BLaER1 treated with 17β-estradiol and CSF1 and Interleukin-3, amounts not matched to agents 10 nM and 100 nM (cell line): Measurements from ENCODE around the gene S100P.

Experiments
- H3K27ac ChIP-seq, 11 experiments: shearing (Covaris generic); formaldehyde crosslinking; 2 replicates each; pipeline ENCODE4 v1.8.1; 2022
- H3K27me3 ChIP-seq, 11 experiments: shearing (Covaris generic); formaldehyde crosslinking; 2 replicates each; pipeline ENCODE4 v1.8.1; 2022
- H3K36me3 ChIP-seq, 11 experiments: shearing (Covaris generic); formaldehyde crosslinking; 2 replicates each; pipeline ENCODE4 v1.8.1; 2022
- H3K4me1 ChIP-seq, 10 experiments: shearing (Covaris generic); formaldehyde crosslinking; 2 replicates each; pipeline ENCODE4 v1.8.1; 2022
- H3K4me2 ChIP-seq, 11 experiments: shearing (Covaris generic); formaldehyde crosslinking; 2 replicates each; pipeline ENCODE4 v1.8.1; 2022
- H3K4me3 ChIP-seq, 10 experiments: shearing (Covaris generic); formaldehyde crosslinking; 2 replicates each; pipeline ENCODE4 v1.8.1; 2022
- H3K9ac ChIP-seq, 11 experiments: shearing (Covaris generic); formaldehyde crosslinking; 2 replicates each; pipeline ENCODE4 v1.8.1; 2022
- H3K9me3 ChIP-seq, 11 experiments: shearing (Covaris generic); formaldehyde crosslinking; replicated peaks in 1 of 11; 2 replicates each; pipeline ENCODE4 v1.8.1; 2022
- H4K20me1 ChIP-seq, 11 experiments: shearing (Covaris generic); formaldehyde crosslinking; 2 replicates each; pipeline ENCODE4 v1.8.1; 2022
- Cebpa-rat ChIP-seq, 11 experiments: shearing (Covaris generic); IDR thresholded peaks; 2 replicates each; pipeline ENCODE4 v1.8.1; 2022

Gene S100P

GRCh38 chr4:6676722-6677558 is 16.7 kb upstream of the S100P start:
- Histone ChIP-seq H3K9me3 (peaks cover 0 to 24% (median 6%) of the 10 kb centered on the region in 11 experiments; a peak in 15 of 22 replicates), H3K4me2 (peak overlapping the region; percentile 86 to 98 (median 96)), H4K20me1 (peaks cover 25 to 61% (median 33%) of the 10 kb centered on the region in 11 experiments; a peak in 20 of 22 replicates), H3K27ac (peak overlapping the region in 10 of 11 experiments; percentile 9 to 95 (median 91); a peak in 19 of 22 replicates), H3K4me1 (peaks cover 32 to 54% (median 46%) of the 10 kb centered on the region in 10 experiments), H3K9ac (peak overlapping the region; percentile 79 to 95 (median 90); a peak in 21 of 22 replicates), H3K4me3 (peak overlapping the region; percentile 6 to 86 (median 84); a peak in 19 of 20 replicates), H3K36me3 (peaks cover 10 to 54% (median 38%) of the 10 kb centered on the region in 11 experiments; a peak in 21 of 22 replicates), H3K27me3 (no peaks in the 10 kb centered on the region)
- TF ChIP-seq Cebpa-rat (IDR thresholded peaks at IDR 0.05): no peak

GRCh38 chr4:6680372-6681034 is 13.2 kb upstream of the S100P start:
- Histone ChIP-seq H3K9me3 (peaks cover 0 to 15% (median 4%) of the 10 kb centered on the region in 11 experiments; a peak in 9 of 22 replicates), H3K27ac (peak overlapping the region in 1 of 11 experiments; percentile 1; a peak in 1 of 22 replicates), H3K9ac (no peak overlapping the region), H3K36me3 (peaks cover 10 to 49% (median 33%) of the 10 kb centered on the region in 11 experiments; a peak in 21 of 22 replicates), H4K20me1 (peaks cover 18 to 47% (median 24%) of the 10 kb centered on the region in 11 experiments; a peak in 20 of 22 replicates), H3K4me2 (no peak overlapping the region), H3K27me3 (no peaks in the 10 kb centered on the region), H3K4me3 (no peak overlapping the region), H3K4me1 (peaks cover 24 to 48% (median 41%) of the 10 kb centered on the region in 10 experiments)
- TF ChIP-seq Cebpa-rat (IDR thresholded peaks at IDR 0.05): no peak

DNA sequence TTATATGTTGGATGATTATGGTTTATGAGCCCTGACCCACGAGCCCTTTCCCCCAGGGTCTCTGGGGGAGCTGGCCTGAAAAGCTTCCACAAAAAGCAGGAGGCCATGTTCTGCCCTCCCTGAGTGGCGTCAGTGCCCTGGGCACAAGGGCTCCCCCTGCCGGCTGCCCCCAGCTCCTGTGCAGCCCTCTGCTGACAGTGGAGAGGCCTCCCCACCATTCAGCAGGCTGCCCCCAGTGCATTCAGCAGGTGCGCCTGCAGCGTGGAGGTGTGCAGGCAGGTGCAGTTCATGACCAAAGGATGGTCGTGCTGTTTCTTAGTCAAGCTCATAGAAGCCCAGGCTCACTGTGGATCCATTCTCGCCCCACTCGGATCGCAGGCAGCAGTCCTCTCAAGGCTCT is 12.5 kb upstream of the S100P start:
- no peaks in the 10 kb centered on the region for H3K27me3 ChIP-seq
- H3K9ac ChIP-seq: no peak overlapping the region
- peaks cover 12 to 40% (median 18%) of the 10 kb centered on the region in 11 experiments; a peak in 20 of 22 replicates for H4K20me1 ChIP-seq
- no peak overlapping the region for H3K4me3 ChIP-seq
- no peak overlapping the region; a peak in 1 of 22 replicates for H3K27ac ChIP-seq
- peaks cover 17 to 41% (median 34%) of the 10 kb centered on the region in 10 experiments for H3K4me1 ChIP-seq
- H3K9me3 ChIP-seq: peaks cover 0 to 15% (median 4%) of the 10 kb centered on the region in 11 experiments; a peak in 9 of 22 replicates
- H3K36me3 ChIP-seq: peaks cover 10 to 42% (median 29%) of the 10 kb centered on the region in 11 experiments; a peak in 21 of 22 replicates
- TF ChIP-seq Cebpa-rat (IDR thresholded peaks at IDR 0.05): no peak
- H3K4me2 ChIP-seq: no peak overlapping the region

DNA sequence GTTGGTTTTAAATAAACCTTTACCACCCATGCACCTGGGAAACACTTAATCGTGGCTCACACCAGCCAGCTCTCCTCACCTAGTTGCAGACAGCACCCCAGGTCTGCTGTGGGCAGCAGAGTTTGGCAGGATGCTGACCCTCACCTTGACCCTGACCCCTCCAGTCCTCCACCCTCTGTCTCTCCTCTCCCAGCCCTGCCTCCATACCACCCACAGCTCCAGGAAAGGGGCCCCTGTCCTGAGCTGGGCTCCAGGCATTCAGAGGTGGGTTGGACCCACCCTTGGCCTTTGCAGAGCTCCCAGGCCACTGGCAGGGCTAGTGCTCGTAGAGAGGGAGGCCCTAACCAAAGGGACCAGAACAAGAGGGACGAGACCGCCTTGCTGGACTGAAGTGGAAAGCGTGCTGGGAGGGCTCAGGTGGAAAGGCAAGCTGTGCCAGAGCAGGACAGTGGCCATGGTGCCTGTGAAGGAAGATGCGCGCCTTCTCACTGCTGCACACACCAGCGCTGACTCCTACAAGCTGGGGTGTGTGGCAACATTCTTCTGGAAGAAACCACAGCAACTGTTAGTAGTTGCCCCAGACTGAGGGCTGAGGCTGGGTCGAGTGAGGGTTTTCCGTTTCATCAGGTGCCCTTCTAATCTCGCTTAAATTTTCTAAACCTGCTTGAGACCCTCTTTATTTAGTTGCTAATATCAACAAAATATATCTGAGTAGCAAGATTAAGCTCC is 10.7 kb upstream of the S100P start:
- H3K4me3 ChIP-seq: no peak overlapping the region
- H3K27me3 ChIP-seq: no peaks in the 10 kb centered on the region

GRCh38 chr4:6684656-6685055 is 9.0 kb upstream of the S100P start:
- Histone ChIP-seq H3K36me3 (peaks cover 3 to 11% (median 9%) of the 10 kb centered on the region in 11 experiments; a peak in 18 of 22 replicates), H4K20me1 (peaks cover 0 to 13% (median 0%) of the 10 kb centered on the region in 11 experiments; a peak in 5 of 22 replicates), H3K9ac (no peak overlapping the region), H3K4me1 (peaks cover 20 to 32% (median 26%) of the 10 kb centered on the region in 10 experiments), H3K4me2 (no peak overlapping the region), H3K27me3 (no peaks in the 10 kb centered on the region), H3K9me3 (peaks cover 0 to 13% (median 4%) of the 10 kb centered on the region in 11 experiments; a peak in 9 of 22 replicates), H3K27ac (peak overlapping the region in 1 of 11 experiments; percentile 5; a peak in 1 of 22 replicates), H3K4me3 (no peak overlapping the region)
- TF ChIP-seq Cebpa-rat (IDR thresholded peaks at IDR 0.05): no peak

More for the DNA sequence above, 10.7 kb upstream of the S100P start:
- Histone ChIP-seq H3K9ac (no peak overlapping the region), H3K36me3 (peaks cover 10 to 27% (median 23%) of the 10 kb centered on the region in 11 experiments; a peak in 20 of 22 replicates), H4K20me1 (peaks cover 0 to 22% (median 3%) of the 10 kb centered on the region in 11 experiments; a peak in 10 of 22 replicates), H3K27ac (peak overlapping the region in 3 of 11 experiments; percentile 25 to 35 (median 34); a peak in 4 of 22 replicates), H3K9me3 (peaks cover 0 to 20% (median 4%) of the 10 kb centered on the region in 11 experiments; a peak in 10 of 22 replicates), H3K4me2 (peak overlapping the region in 1 of 11 experiments; percentile 14; a peak in 2 of 22 replicates), H3K4me1 (peaks cover 3 to 31% (median 24%) of the 10 kb centered on the region in 10 experiments)
- no peak for TF ChIP-seq Cebpa-rat (IDR thresholded peaks at IDR 0.05)

DNA sequence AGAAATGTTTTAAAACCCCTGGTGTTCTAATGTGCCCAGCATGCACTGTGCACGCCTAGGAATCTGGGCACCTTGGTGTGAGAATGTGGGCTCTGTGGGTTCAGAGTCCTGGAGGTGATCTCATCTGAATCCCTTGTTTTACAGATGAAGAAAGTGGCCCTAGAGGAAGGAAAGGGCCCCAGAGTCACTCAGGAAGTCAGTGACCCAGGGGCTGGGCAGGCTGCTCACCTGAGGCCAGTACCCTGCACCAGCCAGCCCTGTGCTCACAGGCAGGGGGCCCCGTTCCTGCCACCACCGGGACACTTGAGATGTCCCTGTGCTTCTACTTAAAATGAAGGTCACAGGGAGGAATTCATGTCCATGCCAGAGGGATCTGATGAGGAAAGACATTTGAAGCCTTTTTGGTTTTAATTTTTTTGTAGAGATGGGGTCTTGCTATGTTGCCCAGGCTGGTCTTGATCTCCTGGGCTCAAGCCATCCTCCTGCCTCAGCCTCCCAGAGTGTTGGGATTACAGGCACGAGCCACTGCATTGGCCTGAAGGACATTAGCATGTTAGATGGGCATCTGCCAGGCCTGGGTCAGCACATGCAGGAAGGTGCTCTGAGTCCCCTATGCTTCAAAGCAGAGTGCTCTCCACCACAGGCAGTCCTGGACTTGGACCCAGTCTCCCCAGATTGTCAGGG is 7.4 kb upstream of the S100P start:
- Histone ChIP-seq H3K27ac (no peak overlapping the region; a peak in 1 of 22 replicates), H3K4me1 (peaks cover 35 to 47% (median 42%) of the 10 kb centered on the region in 10 experiments), H3K9ac (no peak overlapping the region), H3K36me3 (no peaks in the 10 kb centered on the region), H3K4me3 (no peak overlapping the region), H3K4me2 (no peak overlapping the region), H3K9me3 (peaks cover 0 to 5% (median 0%) of the 10 kb centered on the region in 11 experiments; a peak in 2 of 22 replicates), H4K20me1 (peaks cover 0 to 11% (median 0%) of the 10 kb centered on the region in 11 experiments; a peak in 3 of 22 replicates), H3K27me3 (no peaks in the 10 kb centered on the region)
- TF ChIP-seq Cebpa-rat (IDR thresholded peaks at IDR 0.05): no peak

DNA sequence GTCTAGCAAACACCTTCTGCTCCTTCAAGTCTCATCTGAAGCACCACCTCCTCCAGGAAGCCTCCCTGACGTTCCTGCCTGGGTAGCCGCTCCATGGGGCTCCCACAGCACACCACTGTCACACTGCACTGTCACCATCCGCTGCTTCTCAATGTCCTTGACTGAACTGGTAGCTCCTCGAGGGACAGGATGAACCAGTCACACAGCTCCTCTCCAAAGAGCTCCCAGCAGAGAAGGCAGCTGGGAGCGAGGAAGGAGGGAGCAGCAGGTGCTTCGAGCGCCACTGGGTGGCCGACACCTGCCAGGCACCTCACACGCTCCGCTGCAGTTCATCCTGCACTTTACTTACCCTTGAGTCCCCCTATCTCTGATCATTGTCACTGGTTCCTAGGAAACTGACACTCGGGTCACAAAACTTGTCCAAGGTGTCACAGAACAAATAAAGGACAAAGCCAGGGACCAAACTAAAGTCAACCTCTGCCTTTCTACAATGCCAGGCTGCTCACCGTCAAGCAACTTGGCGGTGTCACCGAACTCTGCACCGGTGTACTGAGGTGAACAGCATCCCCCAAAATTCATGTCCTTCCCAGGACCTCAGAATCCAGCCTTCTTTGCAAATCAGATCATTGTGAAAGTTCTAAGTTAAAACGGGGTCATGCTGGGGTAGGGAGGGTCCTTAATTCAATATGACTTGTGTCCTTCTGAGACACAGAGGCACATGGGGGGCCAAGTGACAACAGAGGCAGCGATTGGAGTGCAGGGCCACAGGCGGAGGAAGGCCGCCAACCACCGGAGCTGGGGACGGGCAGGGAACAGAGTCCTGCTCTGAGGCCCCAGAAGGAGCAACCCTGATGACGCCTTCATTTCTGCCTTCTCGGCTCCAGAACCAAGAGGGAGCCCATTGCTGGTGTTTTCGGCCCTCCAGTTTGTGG is 5.5 kb upstream of the S100P start:
- peaks cover 0 to 11% (median 0%) of the 10 kb centered on the region in 11 experiments; a peak in 3 of 22 replicates for H4K20me1 ChIP-seq
- H3K36me3 ChIP-seq: no peaks in the 10 kb centered on the region
- peaks cover 0 to 5% (median 0%) of the 10 kb centered on the region in 11 experiments; a peak in 2 of 22 replicates for H3K9me3 ChIP-seq
- peaks cover 43 to 58% (median 55%) of the 10 kb centered on the region in 10 experiments for H3K4me1 ChIP-seq
- H3K27me3 ChIP-seq: no peaks in the 10 kb centered on the region
- H3K4me2 ChIP-seq: peak overlapping the region; percentile 72 to 92 (median 88)
- TF ChIP-seq Cebpa-rat (IDR thresholded peaks at IDR 0.05): no peak
- H3K27ac ChIP-seq: peak overlapping the region in 9 of 11 experiments; percentile 40 to 82 (median 69); a peak in 17 of 22 replicates
- peak overlapping the region in 1 of 10 experiments; percentile 40; a peak in 1 of 20 replicates for H3K4me3 ChIP-seq
- peak overlapping the region in 8 of 11 experiments; percentile 6 to 72 (median 63); a peak in 13 of 22 replicates for H3K9ac ChIP-seq
